Vagina (tissue), 2 donors: ENCODE data around the gene ACOX3.

ENCODE experiments used
- POLR2A ChIP-seq, 2 donors: fragments of 450-650 bp; IDR thresholded peaks; one replicate each; pipeline ENCODE4 v1.6.1; 2017; ENCODE audit warnings: antibody characterized with exemption in 2 of 2, mild to moderate bottlenecking in 2 of 2, moderate library complexity in 2 of 2
- POLR2AphosphoS5 ChIP-seq, 2 donors: sonication (generic); formaldehyde crosslinking; IDR thresholded peaks; one replicate each; pipeline ENCODE4 v1.9.0; 2017; ENCODE audit warnings: antibody characterized with exemption in 2 of 2, mild to moderate bottlenecking in 2 of 2, low read depth in 1 of 2; ENCODE audit not compliant: insufficient read depth in 1 of 2
- TF ChIP-seq, protein P1 (sequence below), 3 experiments: fragments of 450-650 bp in 2 of 3; fragments of 200-600 bp in 1 of 3; sonication (generic) in 1 of 3; IDR thresholded peaks; one replicate each; pipeline ENCODE4 v1.5.1; 2017 to 2019; ENCODE audit warnings: antibody characterized with exemption in 3 of 3, mild to moderate bottlenecking in 2 of 3, moderate library complexity in 2 of 3

DNA sequence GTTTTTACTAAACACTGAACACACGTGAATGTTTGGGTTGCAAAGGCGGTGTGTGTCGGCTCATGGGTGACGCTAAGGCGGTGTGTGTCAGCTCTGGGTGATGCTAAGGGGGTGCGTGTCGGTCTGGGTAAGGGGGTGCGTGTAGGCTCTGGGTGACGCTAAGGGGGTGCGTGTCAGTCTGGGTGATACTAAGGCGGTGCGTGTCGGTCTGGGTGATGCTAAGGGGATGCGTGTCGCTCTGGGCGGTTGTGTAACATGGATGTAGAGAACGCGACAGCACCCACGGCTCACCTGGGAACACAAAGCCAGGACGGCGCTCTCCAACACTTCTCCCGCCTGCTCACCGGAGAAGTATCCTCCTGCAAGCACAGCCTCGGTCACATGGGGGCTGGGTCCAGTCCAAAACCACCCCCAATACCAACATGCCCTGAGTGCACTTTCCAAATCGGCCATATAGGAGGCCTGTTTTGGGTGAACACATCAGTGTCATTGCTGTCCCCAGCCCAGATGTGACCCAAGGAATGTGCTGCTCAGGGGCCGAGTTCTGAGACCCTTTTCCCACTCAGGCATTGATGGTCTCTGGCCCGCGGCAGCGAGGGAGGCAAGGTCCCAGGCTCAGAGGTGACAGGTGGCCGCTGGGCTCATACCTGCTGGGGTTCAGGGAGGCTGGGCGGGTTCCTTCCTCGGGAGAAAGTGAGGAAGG, 67.1 kb downstream of the ACOX3 start:
- TF ChIP-seq, protein P1, sequence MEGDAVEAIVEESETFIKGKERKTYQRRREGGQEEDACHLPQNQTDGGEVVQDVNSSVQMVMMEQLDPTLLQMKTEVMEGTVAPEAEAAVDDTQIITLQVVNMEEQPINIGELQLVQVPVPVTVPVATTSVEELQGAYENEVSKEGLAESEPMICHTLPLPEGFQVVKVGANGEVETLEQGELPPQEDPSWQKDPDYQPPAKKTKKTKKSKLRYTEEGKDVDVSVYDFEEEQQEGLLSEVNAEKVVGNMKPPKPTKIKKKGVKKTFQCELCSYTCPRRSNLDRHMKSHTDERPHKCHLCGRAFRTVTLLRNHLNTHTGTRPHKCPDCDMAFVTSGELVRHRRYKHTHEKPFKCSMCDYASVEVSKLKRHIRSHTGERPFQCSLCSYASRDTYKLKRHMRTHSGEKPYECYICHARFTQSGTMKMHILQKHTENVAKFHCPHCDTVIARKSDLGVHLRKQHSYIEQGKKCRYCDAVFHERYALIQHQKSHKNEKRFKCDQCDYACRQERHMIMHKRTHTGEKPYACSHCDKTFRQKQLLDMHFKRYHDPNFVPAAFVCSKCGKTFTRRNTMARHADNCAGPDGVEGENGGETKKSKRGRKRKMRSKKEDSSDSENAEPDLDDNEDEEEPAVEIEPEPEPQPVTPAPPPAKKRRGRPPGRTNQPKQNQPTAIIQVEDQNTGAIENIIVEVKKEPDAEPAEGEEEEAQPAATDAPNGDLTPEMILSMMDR (IDR thresholded peaks at IDR 0.05): no peak
- TF ChIP-seq POLR2A (IDR thresholded peaks at IDR 0.05) (no peak), POLR2AphosphoS5 (IDR thresholded peaks at IDR 0.05; ENCODE audit: insufficient read depth in 1 of 2, low read depth in 1 of 2) (no peak)
